HL-60 (cell line): ENCODE data around the gene STT3B.

Experiments used
- DNase-seq, 2 experiments: peaks; one replicate each; pipeline ENCODE4 v3.0.0-alpha.2; 2010 to 2020; ENCODE audit warnings: low read depth in 1 of 2, low spot score in 1 of 2
- H3K27ac ChIP-seq: fragments of 250-450 bp; sonication (Bioruptor Pico); replicated peaks from 2 replicates; pipeline ENCODE4 v1.5.1; 2020; ENCODE audit warnings: mild to moderate bottlenecking, moderate library complexity
- H3K27me3 ChIP-seq: fragments of 250-450 bp; sonication (Bioruptor Pico); 2 replicates; pipeline ENCODE4 v1.5.1; 2021; ENCODE audit warnings: mild to moderate bottlenecking, moderate library complexity; ENCODE audit not compliant: insufficient read depth, poor library complexity, severe bottlenecking
- H3K4me3 ChIP-seq: replicated peaks from 2 replicates; pipeline ENCODE4 v1.5.1; 2011; ENCODE audit warnings: mild to moderate bottlenecking, control low read depth, low read length; ENCODE audit not compliant: insufficient read depth
- GABPA ChIP-seq: IDR thresholded peaks from 2 replicates; pipeline ENCODE4 v1.6.1; 2012; ENCODE audit warnings: low read depth
- POLR2AphosphoS5 ChIP-seq: IDR thresholded peaks from 2 replicates; pipeline ENCODE4 v1.6.1; 2012; ENCODE audit warnings: low read depth
- SPI1 ChIP-seq: IDR thresholded peaks from 2 replicates; pipeline ENCODE4 v1.6.1; 2012; ENCODE audit warnings: low read depth, mild to moderate bottlenecking, borderline replicate concordance
- TF ChIP-seq, protein P1 (sequence below): IDR thresholded peaks from 2 replicates; pipeline ENCODE4 v1.6.1; 2012; ENCODE audit warnings: low read depth; ENCODE audit not compliant: insufficient replicate concordance
- TF ChIP-seq, protein P2 (sequence below): IDR thresholded peaks from one replicate; pipeline ENCODE4 v1.5.1; 2011; ENCODE audit warnings: low read length, control low read depth, inconsistent platforms; ENCODE audit not compliant: insufficient read depth

Gene STT3B

DNA sequence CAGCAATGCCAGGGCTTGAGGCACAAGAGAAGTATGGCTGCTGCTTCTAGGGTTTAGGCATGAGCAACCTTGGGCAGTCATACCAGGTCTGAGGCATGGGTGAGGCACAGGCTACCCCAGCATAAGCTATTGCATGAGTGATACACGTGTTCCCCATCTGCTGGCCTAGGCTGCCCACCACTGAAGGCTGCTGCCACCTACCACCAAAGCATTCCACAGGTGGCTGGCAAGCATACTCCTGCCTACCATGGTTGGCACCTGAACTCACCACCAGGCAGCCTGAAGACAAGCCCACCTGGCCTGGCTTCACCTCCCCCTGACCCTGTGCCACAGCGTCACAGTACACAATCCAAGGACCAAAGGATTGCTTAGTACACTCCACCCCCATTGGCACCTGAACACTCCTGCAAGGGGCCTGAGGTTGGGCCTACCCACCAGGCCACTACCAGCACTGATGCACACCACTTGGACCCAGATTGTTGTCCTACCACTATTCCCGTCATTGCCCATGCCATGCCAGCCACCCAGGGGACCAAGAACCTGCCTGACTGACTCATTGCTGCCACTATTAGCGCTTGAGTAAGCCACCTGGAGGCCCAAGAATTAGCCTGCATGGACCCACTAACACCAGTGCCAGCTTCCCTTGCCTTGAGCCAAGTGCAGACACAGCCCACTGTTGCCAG is 115.7 kb downstream of the STT3B start:
- no peak overlapping the region for H3K4me3 ChIP-seq
- H3K27me3 ChIP-seq = no peaks in the 10 kb centered on the region
- no peak for TF ChIP-seq SPI1
- peak; percentile 20; the same call in 1 of the 2 replicates for TF ChIP-seq POLR2AphosphoS5
- no peak for DNase-seq
- no peak overlapping the region for H3K27ac ChIP-seq

DNA sequence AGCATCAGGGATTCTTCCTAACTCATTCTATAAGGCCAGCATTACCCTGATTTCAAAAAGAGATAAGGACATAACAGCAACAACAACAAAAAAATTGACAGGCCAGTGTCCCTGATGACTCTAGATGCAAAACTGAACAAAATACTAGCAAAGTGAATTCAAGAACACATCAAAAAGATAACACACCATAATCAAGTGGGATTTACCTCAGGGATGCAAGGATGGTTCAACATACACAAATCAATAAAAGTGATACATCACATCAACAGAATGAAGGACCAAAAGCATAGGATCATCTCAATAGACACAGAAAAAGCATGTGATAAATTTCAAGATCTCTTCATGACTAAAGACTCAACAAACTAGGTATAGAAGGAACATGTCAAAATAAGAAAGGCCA is 119.6 kb downstream of the STT3B start:
- Histone ChIP-seq H3K27me3 (no peaks in the 10 kb centered on the region), H3K27ac (no peak overlapping the region), H3K4me3 (no peak overlapping the region)
- DNase-seq = no peak
- no peak for TF ChIP-seq POLR2AphosphoS5
- TF ChIP-seq, protein P1, sequence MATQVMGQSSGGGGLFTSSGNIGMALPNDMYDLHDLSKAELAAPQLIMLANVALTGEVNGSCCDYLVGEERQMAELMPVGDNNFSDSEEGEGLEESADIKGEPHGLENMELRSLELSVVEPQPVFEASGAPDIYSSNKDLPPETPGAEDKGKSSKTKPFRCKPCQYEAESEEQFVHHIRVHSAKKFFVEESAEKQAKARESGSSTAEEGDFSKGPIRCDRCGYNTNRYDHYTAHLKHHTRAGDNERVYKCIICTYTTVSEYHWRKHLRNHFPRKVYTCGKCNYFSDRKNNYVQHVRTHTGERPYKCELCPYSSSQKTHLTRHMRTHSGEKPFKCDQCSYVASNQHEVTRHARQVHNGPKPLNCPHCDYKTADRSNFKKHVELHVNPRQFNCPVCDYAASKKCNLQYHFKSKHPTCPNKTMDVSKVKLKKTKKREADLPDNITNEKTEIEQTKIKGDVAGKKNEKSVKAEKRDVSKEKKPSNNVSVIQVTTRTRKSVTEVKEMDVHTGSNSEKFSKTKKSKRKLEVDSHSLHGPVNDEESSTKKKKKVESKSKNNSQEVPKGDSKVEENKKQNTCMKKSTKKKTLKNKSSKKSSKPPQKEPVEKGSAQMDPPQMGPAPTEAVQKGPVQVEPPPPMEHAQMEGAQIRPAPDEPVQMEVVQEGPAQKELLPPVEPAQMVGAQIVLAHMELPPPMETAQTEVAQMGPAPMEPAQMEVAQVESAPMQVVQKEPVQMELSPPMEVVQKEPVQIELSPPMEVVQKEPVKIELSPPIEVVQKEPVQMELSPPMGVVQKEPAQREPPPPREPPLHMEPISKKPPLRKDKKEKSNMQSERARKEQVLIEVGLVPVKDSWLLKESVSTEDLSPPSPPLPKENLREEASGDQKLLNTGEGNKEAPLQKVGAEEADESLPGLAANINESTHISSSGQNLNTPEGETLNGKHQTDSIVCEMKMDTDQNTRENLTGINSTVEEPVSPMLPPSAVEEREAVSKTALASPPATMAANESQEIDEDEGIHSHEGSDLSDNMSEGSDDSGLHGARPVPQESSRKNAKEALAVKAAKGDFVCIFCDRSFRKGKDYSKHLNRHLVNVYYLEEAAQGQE = no peak
- TF ChIP-seq GABPA = no peak
- no peak for TF ChIP-seq SPI1
- TF ChIP-seq, protein P2, sequence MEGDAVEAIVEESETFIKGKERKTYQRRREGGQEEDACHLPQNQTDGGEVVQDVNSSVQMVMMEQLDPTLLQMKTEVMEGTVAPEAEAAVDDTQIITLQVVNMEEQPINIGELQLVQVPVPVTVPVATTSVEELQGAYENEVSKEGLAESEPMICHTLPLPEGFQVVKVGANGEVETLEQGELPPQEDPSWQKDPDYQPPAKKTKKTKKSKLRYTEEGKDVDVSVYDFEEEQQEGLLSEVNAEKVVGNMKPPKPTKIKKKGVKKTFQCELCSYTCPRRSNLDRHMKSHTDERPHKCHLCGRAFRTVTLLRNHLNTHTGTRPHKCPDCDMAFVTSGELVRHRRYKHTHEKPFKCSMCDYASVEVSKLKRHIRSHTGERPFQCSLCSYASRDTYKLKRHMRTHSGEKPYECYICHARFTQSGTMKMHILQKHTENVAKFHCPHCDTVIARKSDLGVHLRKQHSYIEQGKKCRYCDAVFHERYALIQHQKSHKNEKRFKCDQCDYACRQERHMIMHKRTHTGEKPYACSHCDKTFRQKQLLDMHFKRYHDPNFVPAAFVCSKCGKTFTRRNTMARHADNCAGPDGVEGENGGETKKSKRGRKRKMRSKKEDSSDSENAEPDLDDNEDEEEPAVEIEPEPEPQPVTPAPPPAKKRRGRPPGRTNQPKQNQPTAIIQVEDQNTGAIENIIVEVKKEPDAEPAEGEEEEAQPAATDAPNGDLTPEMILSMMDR = no peak

DNA sequence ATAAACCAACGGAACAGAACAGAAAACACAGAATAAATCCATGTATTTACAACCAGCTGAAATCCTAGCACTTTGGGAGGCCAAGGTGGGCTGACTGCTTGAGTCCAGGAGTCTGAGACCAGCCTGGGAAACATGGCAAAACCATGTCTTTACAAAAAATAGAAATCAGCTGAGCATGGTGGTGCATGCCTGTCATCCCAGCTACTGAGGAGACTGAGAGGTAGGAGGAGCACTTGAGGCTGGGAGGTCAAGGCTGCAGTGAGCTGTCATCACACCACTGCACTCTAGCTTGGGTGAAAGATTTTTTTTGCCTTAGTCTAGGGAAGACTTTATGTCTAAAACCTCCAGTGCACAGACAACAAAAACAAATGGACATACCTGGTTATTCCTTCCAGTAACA is 120.7 kb downstream of the STT3B start:
- Histone ChIP-seq H3K27me3 (no peaks in the 10 kb centered on the region), H3K27ac (no peak overlapping the region), H3K4me3 (no peak overlapping the region)
- TF ChIP-seq, protein P1 = no peak
- TF ChIP-seq SPI1 = no peak
- TF ChIP-seq GABPA = no peak
- TF ChIP-seq POLR2AphosphoS5 = no peak
- DNase-seq = no peak

DNA sequence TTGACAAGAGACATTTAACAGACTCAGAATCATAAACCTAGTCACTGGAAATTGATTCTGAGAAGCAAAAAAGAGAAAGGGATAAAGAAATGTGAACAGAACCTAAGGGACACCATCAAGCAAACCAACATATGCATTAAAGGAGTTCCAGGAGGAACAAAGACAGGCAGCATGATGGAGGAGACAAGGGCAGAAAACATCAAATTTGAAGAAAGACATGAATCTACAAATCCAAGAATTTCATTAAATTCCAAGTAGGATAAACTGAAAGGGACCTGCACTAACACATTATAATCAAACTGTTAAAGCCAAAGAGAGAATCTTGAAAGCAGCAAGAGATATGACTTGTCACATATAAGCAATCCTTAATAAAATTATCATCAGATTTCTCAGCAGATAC is 122.3 kb downstream of the STT3B start:
- H3K4me3 ChIP-seq = no peak overlapping the region
- H3K27ac ChIP-seq = no peak overlapping the region
- no peak for TF ChIP-seq GABPA
- TF ChIP-seq SPI1 = no peak
- TF ChIP-seq, protein P1 = no peak
- no peak for TF ChIP-seq POLR2AphosphoS5
- TF ChIP-seq, protein P2 = no peak
- DNase-seq = no peak
- H3K27me3 ChIP-seq = no peaks in the 10 kb centered on the region
